HPDE6-E6E7 (cell line): Measurements from ENCODE around the gene LRRC57.

Experiments used
- DNase-seq: peaks from one replicate; pipeline ENCODE4 v3.0.0; 2011; ENCODE audit warnings: missing footprints; ENCODE audit errors: extremely low spot score

LRRC57 gene

DNA sequence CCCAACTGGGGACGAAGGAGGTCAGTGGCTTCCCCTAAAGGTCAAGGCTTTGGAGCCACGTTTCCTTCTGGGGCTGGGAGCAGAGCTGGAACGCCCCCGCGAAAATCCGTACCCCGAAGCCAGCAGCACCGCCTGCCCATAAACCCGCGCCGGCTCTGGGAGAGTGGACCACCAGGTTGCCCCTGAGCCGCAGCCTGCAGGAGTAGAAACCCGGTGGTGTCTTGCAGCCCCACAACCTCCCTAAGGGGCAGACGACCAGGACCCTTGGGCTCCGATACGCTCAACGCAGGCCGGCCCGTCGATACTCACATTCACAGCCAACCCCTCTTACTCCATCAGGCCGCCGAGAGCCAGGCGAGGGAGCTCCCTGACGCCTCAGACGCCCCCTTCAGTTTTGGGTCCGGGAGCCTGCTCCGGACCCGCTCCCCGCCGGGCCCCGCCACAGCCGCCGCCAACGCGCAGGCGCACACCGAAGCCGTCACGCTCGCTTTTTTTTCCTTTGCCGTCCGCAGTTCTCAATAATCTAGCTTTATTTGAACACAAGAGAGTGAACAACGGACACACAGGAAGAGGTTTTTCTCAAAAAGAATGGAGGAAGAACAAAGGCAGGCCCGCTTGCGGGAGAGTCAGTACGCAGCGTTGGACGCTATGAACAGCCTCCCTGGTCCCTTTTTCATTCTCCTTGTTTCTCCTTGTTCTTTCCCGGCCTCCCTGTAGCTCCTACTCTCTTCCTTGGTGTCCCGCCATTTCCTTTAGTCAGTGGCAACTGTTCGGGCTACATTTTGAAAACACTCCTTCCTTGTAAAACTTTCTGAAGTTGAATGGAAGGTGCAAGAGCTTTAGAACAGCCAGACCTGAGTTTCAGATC is 57.7 kb downstream of the LRRC57 start, which contains the start of gene ZNF106:
Gene ZNF106 (minus strand): TSS at position 471 of the 868 bp plus-strand sequence. CDS start 18,852 bp downstream, outside the sequence.
- peak; percentile 85 for DNase-seq

DNA sequence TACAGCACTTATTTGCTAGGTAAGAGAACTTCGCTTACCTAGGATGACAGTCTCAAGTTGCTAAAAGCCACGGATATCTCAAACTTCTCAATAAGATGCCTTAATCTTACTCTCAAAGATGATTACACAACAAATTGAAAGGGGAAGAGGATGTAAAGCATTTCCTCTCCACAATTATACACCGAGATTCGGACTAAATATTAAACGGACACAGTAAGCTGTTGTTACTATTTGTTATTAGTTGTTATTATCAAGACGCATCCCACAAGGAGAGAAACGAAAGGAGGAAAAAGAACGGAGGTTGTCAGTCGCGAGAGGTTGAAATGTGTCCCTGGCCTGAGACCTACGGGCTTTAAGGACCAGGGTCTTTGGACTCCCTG is 58.3 kb downstream of the LRRC57 start:
- peak; percentile 5 for DNase-seq
